ENCODE data around the gene PTPN14.

Gene PTPN14

DNA sequence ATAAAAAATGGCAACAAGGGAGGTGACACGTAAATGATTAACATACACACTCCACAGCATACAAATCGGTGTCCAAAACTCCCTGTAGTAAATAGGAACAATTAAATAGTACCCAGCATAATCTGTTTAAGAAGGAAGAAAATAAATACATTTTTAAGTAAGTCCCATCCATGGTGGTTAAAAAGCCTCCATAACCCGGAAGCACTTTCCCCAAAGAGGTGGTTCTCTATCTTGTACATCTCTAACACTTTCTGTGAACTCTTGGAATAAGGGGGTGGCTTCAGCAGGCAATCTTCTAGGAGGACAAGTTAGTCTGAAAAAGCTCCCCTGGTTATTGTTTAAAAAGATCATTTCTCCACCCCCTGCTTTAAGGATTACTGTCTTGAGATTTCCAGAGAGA lies 76.9 kb downstream of the PTPN14 start:
- Histone ChIP-seq H3K36me3 (replicated peaks; ENCODE audit: low read depth, low read length) (no peaks in the 10 kb centered on the region), H3K9me3 (ENCODE audit: insufficient read depth, low read length) (no peaks in the 10 kb centered on the region), H2AFZ (ENCODE audit: low read depth, low read length) (no peak overlapping the region), H3K27me3 (ENCODE audit: low read depth, low read length) (peaks cover 48% of the 10 kb centered on the region), H4K20me1 (ENCODE audit: insufficient read depth, low read length) (no peaks in the 10 kb centered on the region), H3K4me2 (ENCODE audit: low read length) (no peak overlapping the region), H3K27ac (ENCODE audit: low read length) (no peak overlapping the region), H3K79me2 (ENCODE audit: low read length) (no peaks in the 10 kb centered on the region), H3K4me1 (ENCODE audit: low read length) (no peaks in the 10 kb centered on the region), H3K4me3 (ENCODE audit: low read length) (no peak overlapping the region), H3K9ac (ENCODE audit: low read length) (no peak overlapping the region)
- TF ChIP-seq EZH2phosphoT487 (IDR thresholded peaks at IDR 0.05; ENCODE audit: low read depth): no peak
- TF ChIP-seq, protein P1, sequence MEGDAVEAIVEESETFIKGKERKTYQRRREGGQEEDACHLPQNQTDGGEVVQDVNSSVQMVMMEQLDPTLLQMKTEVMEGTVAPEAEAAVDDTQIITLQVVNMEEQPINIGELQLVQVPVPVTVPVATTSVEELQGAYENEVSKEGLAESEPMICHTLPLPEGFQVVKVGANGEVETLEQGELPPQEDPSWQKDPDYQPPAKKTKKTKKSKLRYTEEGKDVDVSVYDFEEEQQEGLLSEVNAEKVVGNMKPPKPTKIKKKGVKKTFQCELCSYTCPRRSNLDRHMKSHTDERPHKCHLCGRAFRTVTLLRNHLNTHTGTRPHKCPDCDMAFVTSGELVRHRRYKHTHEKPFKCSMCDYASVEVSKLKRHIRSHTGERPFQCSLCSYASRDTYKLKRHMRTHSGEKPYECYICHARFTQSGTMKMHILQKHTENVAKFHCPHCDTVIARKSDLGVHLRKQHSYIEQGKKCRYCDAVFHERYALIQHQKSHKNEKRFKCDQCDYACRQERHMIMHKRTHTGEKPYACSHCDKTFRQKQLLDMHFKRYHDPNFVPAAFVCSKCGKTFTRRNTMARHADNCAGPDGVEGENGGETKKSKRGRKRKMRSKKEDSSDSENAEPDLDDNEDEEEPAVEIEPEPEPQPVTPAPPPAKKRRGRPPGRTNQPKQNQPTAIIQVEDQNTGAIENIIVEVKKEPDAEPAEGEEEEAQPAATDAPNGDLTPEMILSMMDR (IDR thresholded peaks at IDR 0.05; ENCODE audit: low read depth, low read length): no peak

DNA sequence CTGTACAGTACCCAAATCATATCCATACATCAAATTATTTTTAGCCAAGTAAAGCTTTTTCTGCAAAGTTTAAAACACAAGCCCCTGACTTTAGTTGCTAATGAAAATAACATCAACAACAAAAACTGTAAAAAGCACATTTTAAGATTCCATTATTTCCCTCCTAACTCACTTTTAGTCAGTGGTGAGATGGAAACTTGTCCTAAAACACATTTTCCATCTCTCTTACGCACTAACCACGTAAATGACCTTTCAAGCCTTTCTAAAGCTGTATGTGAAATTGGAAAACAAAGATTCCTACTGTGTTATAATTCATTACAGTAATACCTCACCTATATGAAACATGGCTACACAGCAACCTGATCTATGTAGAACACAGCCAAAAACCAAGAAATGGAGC lies 77.5 kb downstream of the PTPN14 start:
- Histone ChIP-seq H3K79me2 (ENCODE audit: low read length) (no peaks in the 10 kb centered on the region), H3K27ac (ENCODE audit: low read length) (no peak overlapping the region), H3K4me2 (ENCODE audit: low read length) (no peak overlapping the region), H3K4me3 (ENCODE audit: low read length) (no peak overlapping the region), H3K9me3 (ENCODE audit: insufficient read depth, low read length) (no peaks in the 10 kb centered on the region), H3K36me3 (replicated peaks; ENCODE audit: low read depth, low read length) (no peaks in the 10 kb centered on the region), H3K9ac (ENCODE audit: low read length) (no peak overlapping the region), H3K27me3 (ENCODE audit: low read depth, low read length) (peaks cover 53% of the 10 kb centered on the region), H4K20me1 (ENCODE audit: insufficient read depth, low read length) (no peaks in the 10 kb centered on the region), H2AFZ (ENCODE audit: low read depth, low read length) (no peak overlapping the region), H3K4me1 (ENCODE audit: low read length) (no peaks in the 10 kb centered on the region)
- no peak for TF ChIP-seq EZH2phosphoT487 (IDR thresholded peaks at IDR 0.05; ENCODE audit: low read depth)
- TF ChIP-seq, protein P1 (IDR thresholded peaks at IDR 0.05; ENCODE audit: low read depth, low read length): no peak

DNA sequence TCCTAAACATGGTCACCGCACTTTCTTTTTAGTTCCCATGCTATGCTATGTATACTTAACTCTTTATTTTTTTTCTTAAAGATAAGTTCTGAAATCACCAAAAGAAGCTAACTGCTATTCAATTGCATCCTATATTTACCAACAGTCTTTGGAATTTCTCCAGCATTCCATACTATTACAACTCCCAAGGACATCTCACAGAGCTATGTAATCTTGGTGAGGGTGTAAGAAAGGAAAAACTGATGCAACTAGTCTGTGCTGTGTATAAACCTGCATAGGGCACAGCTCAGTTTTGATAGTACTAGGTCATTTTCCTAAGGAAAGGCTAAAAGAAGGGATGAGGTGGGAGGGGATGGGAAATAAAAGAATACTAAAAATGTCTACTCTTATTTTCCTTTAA lies 78.0 kb downstream of the PTPN14 start:
- H3K27ac ChIP-seq (ENCODE audit: low read length): no peak overlapping the region
- H3K9ac ChIP-seq (ENCODE audit: low read length): no peak overlapping the region
- H2AFZ ChIP-seq (ENCODE audit: low read depth, low read length): no peak overlapping the region
- TF ChIP-seq EZH2phosphoT487 (IDR thresholded peaks at IDR 0.05; ENCODE audit: low read depth): no peak
- TF ChIP-seq, protein P1 (IDR thresholded peaks at IDR 0.05; ENCODE audit: low read depth, low read length): no peak
- no peaks in the 10 kb centered on the region for H3K4me1 ChIP-seq (ENCODE audit: low read length)
- H3K27me3 ChIP-seq (ENCODE audit: low read depth, low read length): peaks cover 56% of the 10 kb centered on the region
- no peaks in the 10 kb centered on the region for H4K20me1 ChIP-seq (ENCODE audit: insufficient read depth, low read length)
- no peaks in the 10 kb centered on the region for H3K9me3 ChIP-seq (ENCODE audit: insufficient read depth, low read length)
- H3K79me2 ChIP-seq (ENCODE audit: low read length): no peaks in the 10 kb centered on the region
- H3K4me3 ChIP-seq (ENCODE audit: low read length): no peak overlapping the region
- no peak overlapping the region for H3K4me2 ChIP-seq (ENCODE audit: low read length)
- H3K36me3 ChIP-seq (replicated peaks; ENCODE audit: low read depth, low read length): no peaks in the 10 kb centered on the region

DNA sequence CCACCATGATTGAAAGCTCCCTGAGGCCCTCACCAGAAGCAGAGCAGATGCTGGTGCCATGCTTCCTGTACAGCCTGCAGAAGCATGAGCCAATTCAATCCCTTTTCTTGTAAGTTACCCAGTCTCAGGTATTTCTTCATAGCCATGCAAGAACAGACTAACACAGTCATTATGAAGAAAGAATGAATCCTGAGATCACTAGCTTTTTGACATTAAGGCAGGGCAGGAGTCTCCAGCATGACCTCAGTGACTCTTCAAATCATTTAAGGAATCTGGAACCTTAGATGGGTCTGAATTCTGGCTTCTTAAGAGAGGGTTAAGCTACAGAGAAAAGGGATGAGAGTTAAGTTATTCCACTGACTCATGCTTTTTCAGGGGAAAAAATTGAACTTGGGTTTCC lies 79.0 kb downstream of the PTPN14 start:
- H3K27ac ChIP-seq (ENCODE audit: low read length): no peak overlapping the region
- no peak overlapping the region for H3K9ac ChIP-seq (ENCODE audit: low read length)
- H3K9me3 ChIP-seq (ENCODE audit: insufficient read depth, low read length): no peaks in the 10 kb centered on the region
- no peaks in the 10 kb centered on the region for H3K79me2 ChIP-seq (ENCODE audit: low read length)
- no peaks in the 10 kb centered on the region for H3K36me3 ChIP-seq (replicated peaks; ENCODE audit: low read depth, low read length)
- H4K20me1 ChIP-seq (ENCODE audit: insufficient read depth, low read length): no peaks in the 10 kb centered on the region
- no peak overlapping the region for H3K4me3 ChIP-seq (ENCODE audit: low read length)
- H2AFZ ChIP-seq (ENCODE audit: low read depth, low read length): no peak overlapping the region
- H3K4me1 ChIP-seq (ENCODE audit: low read length): no peaks in the 10 kb centered on the region
- peaks cover 49% of the 10 kb centered on the region for H3K27me3 ChIP-seq (ENCODE audit: low read depth, low read length)
- H3K4me2 ChIP-seq (ENCODE audit: low read length): no peak overlapping the region
- no peak for TF ChIP-seq EZH2phosphoT487 (IDR thresholded peaks at IDR 0.05; ENCODE audit: low read depth)
- TF ChIP-seq, protein P1 (IDR thresholded peaks at IDR 0.05; ENCODE audit: low read depth, low read length): no peak
